Activated CD8-positive, alpha-beta memory T cell treated with anti-CD3 and anti-CD28 coated beads for 4 hours (primary cell): ENCODE results near the gene RPS6KB2.

Experiments used
- DNase-seq, 2 donors: peaks; one replicate each; pipeline ENCODE4 v3.0.0-alpha.2; 2020; ENCODE audit warnings: low read depth in 2 of 2

RPS6KB2 gene

GRCh38 chr11:67429722-67430121 is 1.4 kb downstream of the RPS6KB2 start:
- DNase-seq = no peak

GRCh38 chr11:67431346-67432249 is 3.3 kb downstream of the RPS6KB2 start:
- no peak for DNase-seq

GRCh38 chr11:67432655-67433349 is 4.5 kb downstream of the RPS6KB2 start:
- DNase-seq = no peak

GRCh38 chr11:67433536-67434394 is 5.5 kb downstream of the RPS6KB2 start:
- no peak for DNase-seq

- DNase-seq = no peak
Measured at GRCh38 chr11:67434395-67434881, 6.1 kb downstream of the RPS6KB2 start.

GRCh38 chr11:67435031-67435726 is 6.9 kb downstream of the RPS6KB2 start:
- DNase-seq = no peak

GRCh38 chr11:67435727-67436458 is 7.6 kb downstream of the RPS6KB2 start:
- no peak for DNase-seq

- DNase-seq = no peak
Measured at GRCh38 chr11:67436459-67437081, 8.3 kb downstream of the RPS6KB2 start.

- DNase-seq = peak; percentile 51 to 57
Measured at GRCh38 chr11:67437082-67437808, 9.0 kb downstream of the RPS6KB2 start, which contains the start of gene PTPRCAP. Gene PTPRCAP, minus strand, starts transcription at chr11:67437682. Its CDS starts 63 bp downstream, at chr11:67437619.

GRCh38 chr11:67437809-67438157 is 9.5 kb downstream of the RPS6KB2 start:
- DNase-seq = no peak

GRCh38 chr11:67438158-67438902 is 10.0 kb downstream of the RPS6KB2 start:
- DNase-seq = no peak

- DNase-seq = no peak
Measured at GRCh38 chr11:67439321-67440228, 11.3 kb downstream of the RPS6KB2 start.

- no peak for DNase-seq
Measured at GRCh38 chr11:67440229-67441097, 12.2 kb downstream of the RPS6KB2 start.

GRCh38 chr11:67441098-67441563 is 12.8 kb downstream of the RPS6KB2 start:
- DNase-seq = no peak

GRCh38 chr11:67441731-67442351 is 13.5 kb downstream of the RPS6KB2 start:
- DNase-seq = no peak
